HG02981 (cell line): ENCODE results near the gene FBXO22.
"Not testable (repeated sequence)": the region's sequence is repeated elsewhere in the genome, so short reads cannot be mapped to it uniquely, and the experiment has no call there.

Source experiments
- ATAC-seq: cut with Tn5 transposase; IDR thresholded peaks from one replicate; pipeline ENCODE4 v1.9.1; 2021; ENCODE audit warnings: mild to moderate bottlenecking, moderate library complexity; ENCODE audit not compliant: unreplicated experiment

FBXO22 gene

GRCh38 chr15:75903331-75904239 is at the start of gene FBXO22:
FBXO22 (plus strand) TSS chr15:75903878; CDS start chr15:75903964, 86 bp downstream.
- peak; percentile 96 for ATAC-seq

- ATAC-seq = no peak
Observed at GRCh38 chr15:75857886-75858285, 45.8 kb upstream of the FBXO22 start.

- ATAC-seq = no peak
Observed at GRCh38 chr15:75861750-75862402, 41.8 kb upstream of the FBXO22 start.

- no peak for ATAC-seq
Observed at GRCh38 chr15:75862796-75863195, 40.9 kb upstream of the FBXO22 start.

GRCh38 chr15:75864213-75865059 is 39.2 kb upstream of the FBXO22 start:
- ATAC-seq = no peak

GRCh38 chr15:75866045-75866444 is 37.6 kb upstream of the FBXO22 start:
- not testable (repeated sequence) for ATAC-seq

GRCh38 chr15:75866916-75867315 is 36.8 kb upstream of the FBXO22 start:
- ATAC-seq = no peak

- no peak for ATAC-seq
Observed at GRCh38 chr15:75867449-75867848, 36.2 kb upstream of the FBXO22 start.

GRCh38 chr15:75868019-75868418 is 35.7 kb upstream of the FBXO22 start:
- no peak for ATAC-seq

- ATAC-seq = no peak
Observed at GRCh38 chr15:75869446-75869845, 34.2 kb upstream of the FBXO22 start.

- not testable (repeated sequence) for ATAC-seq
Observed at GRCh38 chr15:75871589-75871988, 32.1 kb upstream of the FBXO22 start.

- ATAC-seq = no peak
Observed at GRCh38 chr15:75872403-75872990, 31.2 kb upstream of the FBXO22 start.

- ATAC-seq = no peak
Observed at GRCh38 chr15:75884041-75884440, 19.6 kb upstream of the FBXO22 start.

GRCh38 chr15:75887178-75887577 is 16.5 kb upstream of the FBXO22 start:
- ATAC-seq = no peak

GRCh38 chr15:75891895-75892294 is 11.8 kb upstream of the FBXO22 start:
- no peak for ATAC-seq

GRCh38 chr15:75895731-75896130 is 7.9 kb upstream of the FBXO22 start:
- ATAC-seq = no peak

- ATAC-seq = no peak
Observed at GRCh38 chr15:75900577-75900976, 3.1 kb upstream of the FBXO22 start.

- no peak for ATAC-seq
Observed at GRCh38 chr15:75902129-75902557, 1.5 kb upstream of the FBXO22 start.

GRCh38 chr15:75905231-75905630 is 1.6 kb downstream of the FBXO22 start:
- ATAC-seq = no peak

GRCh38 chr15:75910355-75910754 is 6.7 kb downstream of the FBXO22 start:
- not testable (repeated sequence) for ATAC-seq

- no peak for ATAC-seq
Observed at GRCh38 chr15:75916978-75917377, 13.3 kb downstream of the FBXO22 start.
